DMS53 (cell line): Measurements from ENCODE around the gene SP7.
"Not testable (repeated sequence)": the region's sequence is repeated elsewhere in the genome, so short reads cannot be mapped to it uniquely, and the experiment has no call there.

ENCODE experiments used
- DNase-seq: peaks from one replicate; lab custom pipeline; 2025; lab: John Stamatoyannopoulos, UW

The SP7 gene

DNA sequence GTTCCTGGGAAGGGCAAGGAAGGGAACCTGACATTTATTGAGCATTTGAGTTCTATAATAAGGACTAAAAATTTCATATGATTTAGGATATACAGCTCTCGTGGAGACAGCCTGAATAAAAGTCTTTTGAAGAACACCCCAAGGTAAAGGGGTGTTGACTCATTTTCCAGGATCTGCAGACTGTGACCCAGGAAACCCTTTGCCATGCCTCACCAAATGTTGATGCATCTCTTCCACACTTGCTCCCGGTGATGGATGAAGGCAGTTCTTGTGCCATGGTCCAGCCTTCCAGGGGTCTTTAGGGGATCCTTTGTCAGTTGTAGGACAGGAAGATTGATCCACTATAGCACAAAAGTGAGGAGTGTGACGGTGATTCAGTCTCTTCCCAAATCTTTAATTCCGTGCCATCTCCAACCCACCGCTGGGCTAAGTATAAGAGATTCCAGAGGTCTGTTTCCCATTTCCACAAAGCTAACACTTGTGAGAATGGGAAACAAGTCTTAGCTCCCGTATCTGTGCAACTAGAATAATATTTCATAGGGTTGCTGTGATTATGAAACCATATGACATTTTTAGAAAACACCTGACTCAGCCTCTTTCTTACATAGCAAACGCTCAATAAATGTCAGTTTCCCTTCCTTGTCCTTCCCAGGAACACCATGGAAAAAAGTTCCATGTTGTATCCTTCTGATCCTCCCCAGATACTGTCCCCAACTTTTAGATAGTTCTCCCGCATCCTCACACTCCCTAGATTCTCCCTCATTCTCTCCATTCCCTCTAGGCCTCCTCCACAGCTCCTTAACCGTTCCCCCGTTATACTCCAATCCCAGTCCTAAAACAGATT, 15.6 kb downstream of the SP7 start:
- DNase-seq: no peak

DNA sequence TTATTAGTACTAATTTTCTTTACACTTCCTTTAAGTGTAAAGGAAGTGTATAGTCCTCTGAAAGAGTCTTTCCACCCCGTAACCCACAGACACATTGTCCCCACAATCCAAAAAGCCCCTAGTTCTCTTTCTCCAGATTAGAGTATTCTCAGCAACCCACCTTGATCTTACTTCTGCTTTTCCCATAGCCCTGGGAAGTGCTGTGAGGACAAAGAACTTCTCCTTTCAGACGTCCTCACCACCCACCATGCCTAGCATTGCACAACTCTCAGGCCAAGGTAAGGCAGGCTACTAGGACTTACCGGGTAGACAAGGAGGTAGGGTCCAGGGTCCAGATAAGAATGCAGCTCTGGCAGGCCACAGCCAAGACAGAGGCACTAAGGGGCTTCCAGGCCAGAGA, 22.2 kb downstream of the SP7 start:
- no peak for DNase-seq

- no peak for DNase-seq
Observed at GRCh38 chr12:53308276-53308675, 27.9 kb downstream of the SP7 start.

- DNase-seq: no peak
Observed at GRCh38 chr12:53306826-53307225, 29.3 kb downstream of the SP7 start.

DNA sequence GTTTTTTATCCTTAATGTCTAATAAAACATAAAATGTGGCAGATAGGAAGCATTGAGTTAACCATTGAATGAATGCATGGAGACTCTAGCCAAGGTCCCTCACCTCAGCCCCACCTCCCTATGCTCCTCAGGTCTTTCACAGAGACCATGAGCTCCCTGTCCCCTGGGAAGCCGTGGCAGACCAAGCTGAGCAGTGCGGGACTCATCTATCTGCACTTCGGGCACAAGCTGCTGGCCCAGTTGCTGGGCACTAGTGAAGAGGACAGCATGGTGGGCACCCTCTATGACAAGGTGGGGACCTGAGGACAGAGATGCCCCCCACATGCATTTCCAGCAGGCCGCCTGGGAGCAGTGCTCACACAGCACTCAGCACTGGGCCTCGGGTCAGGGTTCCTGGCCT, 33.3 kb downstream of the SP7 start:
- no peak for DNase-seq

DNA sequence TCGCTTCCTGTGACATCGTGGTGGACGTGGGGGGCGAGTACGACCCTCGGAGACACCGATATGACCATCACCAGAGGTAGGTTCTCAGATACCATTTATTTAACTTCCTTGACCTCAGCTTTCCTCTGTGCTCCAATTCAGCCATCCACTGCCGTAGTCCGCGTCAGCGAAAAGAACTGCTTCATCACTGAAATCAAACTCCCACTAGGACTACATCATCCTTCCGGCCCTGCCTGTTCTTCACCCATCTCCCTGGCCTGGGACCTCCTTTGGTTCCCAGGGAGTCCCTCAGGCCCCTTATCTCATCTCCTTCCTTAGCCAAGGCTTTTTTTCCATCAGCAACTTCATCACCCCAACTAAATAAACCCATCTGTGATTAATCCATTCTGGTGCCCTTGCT, 36.0 kb downstream of the SP7 start:
- DNase-seq: peak; percentile 47

- peak; percentile 98 for DNase-seq
Observed at GRCh38 chr12:53299454-53300180, 36.5 kb downstream of the SP7 start, which contains the start of gene MYG1. MYG1 (plus strand) TSS chr12:53299695; CDS start chr12:53299738, 43 bp downstream.

GRCh38 chr12:53299101-53299453, 37.1 kb downstream of the SP7 start:
- DNase-seq: peak; percentile 68

DNA sequence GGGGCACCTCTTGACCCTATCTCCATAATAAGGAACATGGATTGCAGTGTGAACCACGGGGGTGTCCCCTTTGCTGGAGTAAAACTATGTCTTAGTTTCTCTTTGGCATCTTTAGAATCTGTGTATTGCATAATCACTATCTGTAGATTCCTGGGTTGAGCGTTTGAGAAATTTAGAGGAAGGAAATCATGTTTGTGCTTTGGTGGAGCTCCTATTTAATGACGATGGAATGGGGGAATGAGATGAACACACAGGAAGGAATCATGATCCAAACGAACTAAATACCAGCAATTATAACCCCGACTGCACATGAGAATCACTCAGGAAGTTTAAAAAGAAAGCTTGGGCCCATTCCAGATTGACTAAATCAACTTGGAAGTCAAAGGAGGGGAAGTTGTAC, 38.0 kb downstream of the SP7 start:
- no peak for DNase-seq

- DNase-seq: not testable (repeated sequence)
Observed at GRCh38 chr12:53297106-53297505, 39.0 kb downstream of the SP7 start.

GRCh38 chr12:53295891-53296219, 40.3 kb downstream of the SP7 start:
- peak; percentile 44 for DNase-seq

DNA sequence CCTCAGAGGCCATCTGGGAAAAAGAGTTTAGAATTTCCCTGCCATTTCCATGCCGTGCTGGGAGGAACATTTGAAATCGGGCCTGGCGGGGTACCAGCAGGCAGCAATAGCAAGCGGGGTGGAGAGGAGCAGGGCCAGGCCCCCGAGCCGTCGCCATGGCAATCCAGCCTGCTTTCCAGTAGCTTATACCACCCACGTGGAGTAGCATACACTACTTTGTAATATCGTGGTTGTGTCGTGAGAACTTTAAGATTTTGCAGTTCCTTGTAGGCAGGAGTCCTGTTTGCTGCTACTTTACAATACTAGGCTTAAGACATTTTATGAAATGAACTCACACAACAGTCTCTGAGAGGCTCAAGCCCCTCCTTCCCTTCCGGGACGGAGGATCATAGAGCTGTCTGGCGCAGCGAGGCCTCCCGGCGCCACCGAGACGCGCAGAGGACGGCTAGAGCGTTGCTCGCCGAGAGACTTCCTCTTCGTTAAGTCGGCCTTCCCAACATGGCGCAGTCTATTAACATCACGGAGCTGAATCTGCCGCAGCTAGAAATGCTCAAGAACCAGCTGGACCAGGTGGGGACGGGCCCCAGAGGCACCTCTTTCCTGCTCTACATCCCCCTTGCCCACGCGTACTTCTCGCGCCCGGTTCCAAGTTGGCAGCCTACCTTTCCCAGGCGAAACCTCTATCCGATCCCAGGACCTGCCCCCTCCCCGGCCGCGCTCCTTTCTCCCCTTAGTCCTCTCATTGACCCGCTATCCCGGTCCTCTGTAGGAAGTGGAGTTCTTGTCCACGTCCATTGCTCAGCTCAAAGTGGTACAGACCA, 40.9 kb downstream of the SP7 start, which contains the start of gene PFDN5:
PFDN5 (plus strand) TSS at position 473 of the 821 bp plus-strand sequence; CDS start at position 499, 26 bp downstream.
- peak; percentile 97 for DNase-seq

DNA sequence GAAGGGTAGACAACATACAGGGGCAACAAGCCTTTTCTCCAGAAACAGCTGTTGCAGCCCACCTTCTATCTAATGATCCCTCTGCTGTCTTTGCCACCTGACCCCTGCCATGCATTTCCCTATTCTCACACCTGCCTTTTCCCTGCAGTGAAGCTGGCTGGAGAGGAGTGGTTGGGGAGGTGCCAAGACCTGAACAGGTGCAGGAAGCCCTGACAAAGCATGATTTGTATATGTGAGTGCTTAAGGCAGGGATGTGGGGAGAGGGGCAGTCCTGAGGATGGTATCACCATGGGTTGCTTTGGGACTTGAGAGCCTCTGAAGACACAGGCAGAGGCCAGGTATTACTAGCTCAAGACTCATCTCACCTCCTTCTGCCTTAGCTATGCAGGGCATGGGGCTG, 43.7 kb downstream of the SP7 start:
- DNase-seq: peak; percentile 96

DNA sequence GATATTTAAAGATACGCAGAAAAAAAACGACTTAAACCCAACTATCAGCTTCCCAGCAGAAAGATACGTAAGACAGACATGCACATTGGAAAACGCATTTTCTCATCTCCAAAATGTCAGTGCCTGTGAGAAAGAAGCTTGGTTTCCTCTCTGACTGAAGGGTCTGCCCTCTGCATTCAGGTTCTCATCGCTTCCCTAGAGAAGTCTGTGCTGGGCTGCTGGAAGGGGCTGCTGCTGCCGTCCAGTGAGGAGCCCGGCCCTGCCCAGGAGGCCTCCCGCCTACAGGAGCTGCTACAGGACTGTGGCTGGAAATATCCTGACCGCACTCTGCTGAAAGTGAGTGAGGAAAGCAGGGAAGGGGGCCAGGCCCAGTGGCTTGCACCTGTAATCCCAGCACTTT, 45.5 kb downstream of the SP7 start:
- no peak for DNase-seq

DNA sequence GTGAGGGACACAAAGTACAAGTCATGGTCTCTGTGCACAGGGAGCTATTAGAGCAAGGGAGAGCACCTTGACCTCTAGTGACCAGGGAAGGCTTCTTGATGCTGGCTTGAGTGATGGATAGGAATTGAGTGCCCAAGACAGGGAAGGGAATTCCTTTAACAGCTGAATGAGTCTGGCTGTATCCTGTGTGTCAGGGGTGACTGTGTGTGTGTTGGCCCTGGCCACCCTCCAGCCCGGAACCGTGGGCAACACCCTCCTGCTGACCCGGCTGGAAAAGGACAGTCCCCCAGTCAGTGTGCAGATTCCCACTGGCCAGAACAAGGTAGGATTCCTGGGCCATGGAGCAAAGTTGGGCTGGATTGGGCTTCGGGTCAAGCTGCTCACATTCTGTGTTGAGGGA, 46.3 kb downstream of the SP7 start:
- DNase-seq: no peak

DNA sequence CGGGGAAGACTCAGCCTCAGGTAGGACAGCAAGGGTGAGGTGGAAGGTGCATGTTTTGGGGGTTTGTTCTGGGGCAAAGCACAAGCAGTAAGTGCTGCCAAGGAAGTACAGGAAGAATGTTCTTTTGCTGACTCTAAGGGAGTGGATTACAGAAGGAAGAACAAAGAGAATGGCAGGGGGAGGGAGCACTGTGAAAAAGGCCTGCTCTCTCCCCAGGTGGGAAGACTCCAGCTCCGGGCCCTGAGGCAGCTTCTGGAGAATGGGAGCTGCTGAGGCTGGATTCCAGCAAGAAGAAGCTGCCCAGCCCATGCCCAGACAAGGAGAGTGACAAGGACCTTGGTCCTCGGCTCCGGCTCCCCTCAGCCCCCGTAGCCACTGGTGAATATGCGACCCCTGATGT, 47.8 kb downstream of the SP7 start:
- DNase-seq: no peak

DNA sequence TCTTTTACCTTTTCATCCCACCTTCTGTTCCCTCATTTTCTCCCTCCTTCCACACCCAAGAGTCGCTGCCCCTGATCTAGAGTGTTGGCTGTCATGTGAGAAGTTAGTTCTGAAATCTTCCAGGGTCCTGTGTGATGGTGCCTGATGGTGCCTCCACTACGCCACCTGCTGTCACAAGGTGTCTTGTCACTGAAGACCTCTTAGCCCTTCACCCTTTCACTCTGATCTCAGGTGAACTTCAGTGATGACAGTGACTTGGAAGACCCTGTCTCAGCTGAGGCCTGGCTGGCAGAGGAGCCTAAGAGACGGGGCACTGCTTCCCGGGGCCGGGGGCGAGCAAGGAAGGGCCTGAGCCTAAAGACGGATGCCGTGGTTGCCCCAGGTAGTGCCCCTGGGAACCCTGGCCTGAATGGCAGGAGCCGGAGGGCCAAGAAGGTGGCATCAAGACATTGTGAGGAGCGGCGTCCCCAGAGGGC, 48.4 kb downstream of the SP7 start:
- peak; percentile 76 for DNase-seq

DNA sequence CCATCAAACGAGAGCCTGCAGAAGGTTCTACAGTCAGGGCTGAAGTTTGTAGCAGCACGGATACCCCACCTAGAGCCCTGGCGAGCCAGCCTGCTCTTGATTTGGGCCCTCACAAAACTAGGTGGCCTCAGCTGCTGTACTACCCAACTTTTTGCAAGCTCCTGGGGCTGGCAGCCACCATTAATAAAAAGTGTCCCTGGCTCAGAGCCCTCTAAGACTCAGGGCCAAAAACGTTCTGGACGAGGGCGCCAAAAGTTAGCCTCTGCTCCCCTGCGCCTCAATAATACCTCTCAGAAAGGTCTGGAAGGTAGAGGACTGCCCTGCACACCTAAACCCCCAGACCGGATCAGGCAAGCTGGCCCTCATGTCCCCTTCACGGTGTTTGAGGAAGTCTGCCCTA, 49.7 kb downstream of the SP7 start:
- no peak for DNase-seq

GRCh38 chr12:53279888-53280498, 56.2 kb downstream of the SP7 start:
- DNase-seq: no peak

GRCh38 chr12:53279283-53279869, 56.8 kb downstream of the SP7 start:
- DNase-seq: no peak

GRCh38 chr12:53277981-53278380, 58.2 kb downstream of the SP7 start:
- DNase-seq: no peak
